22Rv1 (cell line): ENCODE data around the gene MINDY2.

Experiments used
- ZFX ChIP-seq: fragments of 450-650 bp; IDR thresholded peaks from 2 replicates; pipeline ENCODE4 v1.6.1; 2017; ENCODE audit warnings: antibody characterized with exemption, borderline replicate concordance
- TF ChIP-seq, protein P1 (sequence below): fragments of 450-650 bp; IDR thresholded peaks from 2 replicates; pipeline ENCODE4 v1.5.1; 2017; ENCODE audit warnings: mild to moderate bottlenecking

- TF ChIP-seq, protein P1, sequence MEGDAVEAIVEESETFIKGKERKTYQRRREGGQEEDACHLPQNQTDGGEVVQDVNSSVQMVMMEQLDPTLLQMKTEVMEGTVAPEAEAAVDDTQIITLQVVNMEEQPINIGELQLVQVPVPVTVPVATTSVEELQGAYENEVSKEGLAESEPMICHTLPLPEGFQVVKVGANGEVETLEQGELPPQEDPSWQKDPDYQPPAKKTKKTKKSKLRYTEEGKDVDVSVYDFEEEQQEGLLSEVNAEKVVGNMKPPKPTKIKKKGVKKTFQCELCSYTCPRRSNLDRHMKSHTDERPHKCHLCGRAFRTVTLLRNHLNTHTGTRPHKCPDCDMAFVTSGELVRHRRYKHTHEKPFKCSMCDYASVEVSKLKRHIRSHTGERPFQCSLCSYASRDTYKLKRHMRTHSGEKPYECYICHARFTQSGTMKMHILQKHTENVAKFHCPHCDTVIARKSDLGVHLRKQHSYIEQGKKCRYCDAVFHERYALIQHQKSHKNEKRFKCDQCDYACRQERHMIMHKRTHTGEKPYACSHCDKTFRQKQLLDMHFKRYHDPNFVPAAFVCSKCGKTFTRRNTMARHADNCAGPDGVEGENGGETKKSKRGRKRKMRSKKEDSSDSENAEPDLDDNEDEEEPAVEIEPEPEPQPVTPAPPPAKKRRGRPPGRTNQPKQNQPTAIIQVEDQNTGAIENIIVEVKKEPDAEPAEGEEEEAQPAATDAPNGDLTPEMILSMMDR: no peak
- TF ChIP-seq ZFX: no peak
These were observed 34.0 kb downstream of the MINDY2 start for GRCh38 chr15:58805095-58805494.
